ENCODE data around the gene ACVR2B.

ACVR2B gene

DNA sequence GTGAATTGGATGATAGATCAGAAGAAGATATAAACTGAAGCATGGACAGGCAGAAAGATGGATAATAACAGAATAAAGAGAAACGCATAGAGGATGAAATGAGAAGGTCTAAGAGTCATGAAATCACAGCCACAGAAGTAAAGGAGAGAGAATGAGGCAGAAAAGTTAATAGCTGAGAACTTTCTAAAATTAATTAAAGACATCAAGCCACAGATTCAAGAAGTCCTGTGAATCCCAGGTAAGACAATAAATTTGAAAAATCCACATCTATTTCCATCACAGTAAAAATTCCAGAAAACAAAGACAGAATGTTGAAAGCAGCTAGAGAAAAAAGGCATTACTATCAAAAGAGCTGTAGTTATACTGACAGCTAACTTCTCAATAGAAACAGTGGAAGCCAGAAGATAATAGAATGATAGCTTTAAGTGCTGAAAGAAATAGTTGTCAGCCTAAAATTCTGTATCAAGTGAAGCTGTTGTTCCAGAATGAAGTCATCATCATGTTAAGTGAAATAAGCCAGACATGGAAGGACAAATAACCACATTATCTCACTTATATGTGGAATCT lies 12.0 kb downstream of the ACVR2B start:
- DNase-seq (ENCODE audit: low spot score): no peak
- in situ Hi-C loops (cut with MboI; ENCODE audit: low pct_unique_long_range_greater_than_20kb, low sequenced_read_pairs, unreplicated experiment): no loop called here
- TF ChIP-seq, protein P1, sequence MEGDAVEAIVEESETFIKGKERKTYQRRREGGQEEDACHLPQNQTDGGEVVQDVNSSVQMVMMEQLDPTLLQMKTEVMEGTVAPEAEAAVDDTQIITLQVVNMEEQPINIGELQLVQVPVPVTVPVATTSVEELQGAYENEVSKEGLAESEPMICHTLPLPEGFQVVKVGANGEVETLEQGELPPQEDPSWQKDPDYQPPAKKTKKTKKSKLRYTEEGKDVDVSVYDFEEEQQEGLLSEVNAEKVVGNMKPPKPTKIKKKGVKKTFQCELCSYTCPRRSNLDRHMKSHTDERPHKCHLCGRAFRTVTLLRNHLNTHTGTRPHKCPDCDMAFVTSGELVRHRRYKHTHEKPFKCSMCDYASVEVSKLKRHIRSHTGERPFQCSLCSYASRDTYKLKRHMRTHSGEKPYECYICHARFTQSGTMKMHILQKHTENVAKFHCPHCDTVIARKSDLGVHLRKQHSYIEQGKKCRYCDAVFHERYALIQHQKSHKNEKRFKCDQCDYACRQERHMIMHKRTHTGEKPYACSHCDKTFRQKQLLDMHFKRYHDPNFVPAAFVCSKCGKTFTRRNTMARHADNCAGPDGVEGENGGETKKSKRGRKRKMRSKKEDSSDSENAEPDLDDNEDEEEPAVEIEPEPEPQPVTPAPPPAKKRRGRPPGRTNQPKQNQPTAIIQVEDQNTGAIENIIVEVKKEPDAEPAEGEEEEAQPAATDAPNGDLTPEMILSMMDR (IDR thresholded peaks at IDR 0.05; ENCODE audit: extremely low read depth, insufficient read depth, missing control alignments): no peak

DNA sequence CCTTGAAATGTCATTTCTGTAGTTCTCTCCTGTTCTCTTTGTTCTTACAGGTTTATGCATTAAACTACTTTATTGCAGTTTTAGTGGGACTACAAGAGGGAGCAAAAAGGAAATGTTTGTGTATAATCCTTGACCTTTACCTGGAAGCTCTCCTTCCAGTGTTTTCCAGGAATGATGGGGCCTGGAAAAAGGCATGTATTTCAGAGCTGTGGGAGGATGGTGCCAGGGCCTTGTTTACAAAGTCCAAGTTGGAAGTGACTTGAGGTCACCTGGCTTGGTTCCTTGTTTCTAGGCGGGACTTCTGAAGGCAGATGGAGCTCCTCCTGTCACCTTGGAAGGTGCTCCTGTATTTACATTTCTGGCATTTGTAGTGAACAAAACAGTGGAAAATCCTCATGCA lies 15.1 kb downstream of the ACVR2B start:
- no peak for DNase-seq (ENCODE audit: low spot score)
- in situ Hi-C loops (cut with MboI; ENCODE audit: low pct_unique_long_range_greater_than_20kb, low sequenced_read_pairs, unreplicated experiment): no loop called here
- TF ChIP-seq, protein P1 (IDR thresholded peaks at IDR 0.05; ENCODE audit: extremely low read depth, insufficient read depth, missing control alignments): no peak

DNA sequence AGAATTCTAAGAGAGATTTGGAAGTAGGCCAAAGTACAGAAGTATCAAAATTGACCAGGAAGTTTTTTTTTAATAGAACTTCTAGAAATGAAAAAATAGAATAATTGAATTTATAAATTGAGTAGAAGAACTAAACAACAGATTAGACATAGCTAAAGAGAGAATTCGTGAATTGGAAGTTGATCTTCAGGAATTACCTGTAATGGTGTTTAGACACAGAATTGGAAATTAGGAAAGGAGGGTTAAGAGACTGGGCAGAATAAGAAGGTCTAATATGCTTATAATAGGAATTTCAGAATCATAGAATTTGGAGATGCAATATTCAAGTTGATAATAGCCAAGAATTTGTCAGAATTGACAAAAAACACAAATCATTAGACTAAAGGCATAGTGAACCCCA lies 16.2 kb downstream of the ACVR2B start:
- DNase-seq (ENCODE audit: low spot score): no peak
- TF ChIP-seq, protein P1 (IDR thresholded peaks at IDR 0.05; ENCODE audit: extremely low read depth, insufficient read depth, missing control alignments): no peak
- in situ Hi-C loops (cut with MboI; ENCODE audit: low pct_unique_long_range_greater_than_20kb, low sequenced_read_pairs, unreplicated experiment): no loop called here

DNA sequence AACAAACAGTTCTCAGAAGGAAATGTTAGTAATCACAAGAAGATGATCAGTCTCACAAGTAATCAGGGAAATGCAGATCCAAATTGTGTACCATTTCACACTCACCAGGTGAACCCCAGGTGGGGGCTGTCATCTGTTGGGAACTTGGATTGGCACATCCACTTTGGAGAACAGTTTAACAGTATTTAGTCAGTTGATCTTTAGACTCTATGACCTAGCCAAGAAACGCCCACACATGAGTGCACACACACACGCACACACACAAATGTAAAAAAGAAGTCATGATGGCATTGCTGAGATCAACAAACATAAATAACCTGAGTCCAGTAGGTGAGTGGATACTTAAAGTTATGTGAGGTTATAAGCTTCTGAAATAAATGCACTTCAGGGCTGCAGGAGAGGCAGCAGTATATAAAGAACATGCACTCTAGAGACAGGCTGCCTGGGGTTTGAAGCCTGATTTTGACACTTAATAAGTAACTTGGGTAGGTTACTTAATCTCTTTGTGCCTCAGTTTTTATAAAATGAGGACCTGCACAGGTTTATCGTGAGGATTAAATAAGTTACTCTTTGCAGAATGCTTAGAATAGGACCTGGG lies 17.7 kb downstream of the ACVR2B start:
- in situ Hi-C loops (cut with MboI; ENCODE audit: low pct_unique_long_range_greater_than_20kb, low sequenced_read_pairs, unreplicated experiment): no loop called here
- TF ChIP-seq, protein P1 (IDR thresholded peaks at IDR 0.05; ENCODE audit: extremely low read depth, insufficient read depth, missing control alignments): no peak
- no peak for DNase-seq (ENCODE audit: low spot score)

DNA sequence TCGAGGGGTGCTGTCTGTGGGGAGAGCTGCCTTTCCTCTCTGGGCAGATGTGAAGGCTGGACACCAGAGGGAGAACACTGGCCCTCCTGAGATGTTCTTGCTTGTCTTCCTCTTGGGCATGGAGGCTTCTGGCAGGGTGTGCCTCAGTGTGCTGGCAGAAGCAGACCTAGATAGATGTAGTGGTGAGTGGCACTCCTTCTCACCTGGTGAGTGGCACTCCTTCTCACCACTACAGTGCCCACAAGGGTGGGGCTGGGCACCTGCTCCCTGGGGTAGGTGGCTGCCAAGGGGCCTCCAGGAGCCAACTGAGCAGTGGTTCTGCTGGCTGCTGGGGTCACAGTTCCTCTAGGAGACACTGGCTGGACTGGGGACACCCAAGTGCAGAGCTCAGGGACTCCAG lies 18.7 kb downstream of the ACVR2B start:
- in situ Hi-C loops (cut with MboI; ENCODE audit: low pct_unique_long_range_greater_than_20kb, low sequenced_read_pairs, unreplicated experiment): no loop called here
- DNase-seq (ENCODE audit: low spot score): no peak
- TF ChIP-seq, protein P1 (IDR thresholded peaks at IDR 0.05; ENCODE audit: extremely low read depth, insufficient read depth, missing control alignments): no peak

DNA sequence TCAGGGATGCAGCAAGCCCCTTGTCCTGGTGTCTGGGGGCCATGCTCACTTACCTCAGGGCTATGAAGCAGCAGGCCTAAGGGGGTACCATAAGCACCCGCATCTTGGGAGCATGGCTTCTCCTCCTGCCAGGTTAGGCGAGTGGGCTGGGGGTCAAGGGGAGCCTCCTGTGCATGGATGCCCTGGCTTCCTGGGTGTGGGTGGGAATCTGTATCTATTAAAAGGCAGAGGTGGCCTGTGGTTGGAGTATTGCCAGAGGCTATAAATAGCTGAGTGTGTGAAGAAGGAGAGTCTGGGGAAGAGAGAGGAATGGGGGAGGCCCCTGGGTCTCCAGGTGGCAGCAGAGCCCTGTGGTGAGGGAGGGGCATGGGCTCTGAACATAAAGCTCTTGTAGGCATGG lies 19.5 kb downstream of the ACVR2B start:
- TF ChIP-seq, protein P1 (IDR thresholded peaks at IDR 0.05; ENCODE audit: extremely low read depth, insufficient read depth, missing control alignments): no peak
- no peak for DNase-seq (ENCODE audit: low spot score)
- in situ Hi-C loops (cut with MboI; ENCODE audit: low pct_unique_long_range_greater_than_20kb, low sequenced_read_pairs, unreplicated experiment): no loop called here

Measured in GM13977 (cell line).